HCT116 (cell line): Measurements from ENCODE around the gene CENPVL1.
"Not testable (repeated sequence)": the region's sequence is repeated elsewhere in the genome, so short reads cannot be mapped to it uniquely, and the experiment has no call there.

ENCODE experiments used
- CTCF ChIP-seq, 3 experiments: fragments of 200-600 bp in 1 of 3; sonication (generic) in 1 of 3; IDR thresholded peaks in 2 of 3; conservative IDR thresholded peaks in 1 of 3; 2 replicates each; pipeline ENCODE4 v1.5.1; 2012 to 2017; ENCODE audit warnings: low read depth in 2 of 3, low read length in 2 of 3, antibody characterized with exemption in 1 of 3, borderline replicate concordance in 1 of 3, control low read depth in 1 of 3, mild to moderate bottlenecking in 1 of 3, mixed read lengths in 1 of 3, mixed run types in 1 of 3, moderate library complexity in 1 of 3; ENCODE audit not compliant: insufficient read depth in 1 of 3
- SIN3A ChIP-seq: IDR thresholded peaks from 2 replicates; pipeline ENCODE4 v1.6.1; 2012; ENCODE audit warnings: low read depth

DNA sequence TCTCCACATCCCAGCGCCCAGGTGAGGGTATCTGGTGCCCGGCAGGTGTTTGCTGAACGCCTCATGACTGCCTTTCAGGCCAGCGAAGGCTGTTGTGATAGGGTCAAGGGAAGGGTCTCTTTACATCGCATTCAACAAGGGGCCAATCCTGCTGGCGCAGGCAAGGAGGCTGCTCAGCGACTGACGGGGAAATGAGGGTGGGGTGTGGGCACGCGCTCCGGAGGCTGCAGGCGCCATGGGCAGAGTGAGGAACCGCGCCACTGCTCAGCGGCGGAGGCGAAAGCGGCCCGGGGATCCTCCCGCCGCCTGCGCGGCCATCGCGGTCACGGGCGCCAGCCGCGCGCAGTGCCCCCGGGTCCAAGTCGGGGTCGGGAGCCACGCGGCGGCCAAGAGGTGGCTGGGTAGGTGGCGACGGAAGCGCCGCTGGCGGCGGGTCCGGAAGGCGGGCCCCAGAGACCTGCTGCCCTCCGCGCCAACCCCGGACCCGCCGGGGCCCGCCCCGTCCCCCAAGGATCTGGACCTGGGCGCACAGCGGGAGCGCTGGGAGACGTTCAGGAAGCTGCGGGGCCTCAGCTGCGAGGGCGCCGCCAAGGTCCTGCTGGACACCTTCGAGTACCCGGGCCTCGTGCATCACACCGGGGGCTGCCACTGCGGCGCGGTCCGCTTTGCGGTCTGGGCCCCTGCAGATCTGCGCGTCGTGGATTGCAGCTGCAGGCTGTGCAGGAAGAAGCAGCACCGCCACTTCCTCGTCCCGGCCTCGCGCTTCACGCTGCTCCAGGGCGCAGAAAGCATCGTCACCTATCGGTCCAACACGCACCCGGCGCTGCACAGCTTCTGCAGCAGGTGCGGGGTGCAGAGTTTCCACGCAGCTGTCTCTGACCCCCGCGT lies at the start of gene CENPVL1:
- not testable (repeated sequence) for TF ChIP-seq SIN3A; CTCF (IDR thresholded peaks at IDR 0.05 in 2 of 3, conservative IDR thresholded peaks at IDR 0.05 in 1 of 3; ENCODE audit: borderline replicate concordance in 1 of 3, insufficient read depth in 1 of 3, low read depth in 2 of 3, low read length in 2 of 3)
